ENCODE results near the gene PLEK. TPM values are rescaled to one million over a fixed set of nuclear protein-coding genes. Genes with fewer than 3 reads are reported as not detected.

PLEK gene
- total RNA-seq, 4 donors from 2014 or later, result 3.0 to 5.2 (median 4.6) TPM; not detected in 1

GRCh38 chr2:68363721-68364120 lies 1.4 kb upstream of the PLEK start:
- Histone ChIP-seq H3K36me3 (no peaks in the 10 kb centered on the region), H3K9me3 (no peaks in the 10 kb centered on the region), H3K4me3 (no peak overlapping the region), H3K4me1 (peaks cover 0 to 5% (median 0%) of the 10 kb centered on the region in 4 donors), H3K27ac (peak overlapping the region in 1 of 4 donors; percentile 59), H3K27me3 (no peaks in the 10 kb centered on the region)
- in situ Hi-C loops (cut with MboI; ENCODE audit: low pct_ligation_motif_present in 1 of 4, low pct_unique_long_range_greater_than_20kb in 1 of 4, low sequenced_read_pairs in 3 of 4), result loop anchor here in 1 of 4 donors (5.0 kb wide), 1 partner anchor 79 kb away; no protein-coding TSS in a partner anchor
- TF ChIP-seq EP300 (IDR thresholded peaks at IDR 0.05; ENCODE audit: low read depth) (no peak), POLR2A (IDR thresholded peaks at IDR 0.05) (no peak), POLR2AphosphoS5 (IDR thresholded peaks at IDR 0.05) (no peak)
- TF ChIP-seq, protein P1, sequence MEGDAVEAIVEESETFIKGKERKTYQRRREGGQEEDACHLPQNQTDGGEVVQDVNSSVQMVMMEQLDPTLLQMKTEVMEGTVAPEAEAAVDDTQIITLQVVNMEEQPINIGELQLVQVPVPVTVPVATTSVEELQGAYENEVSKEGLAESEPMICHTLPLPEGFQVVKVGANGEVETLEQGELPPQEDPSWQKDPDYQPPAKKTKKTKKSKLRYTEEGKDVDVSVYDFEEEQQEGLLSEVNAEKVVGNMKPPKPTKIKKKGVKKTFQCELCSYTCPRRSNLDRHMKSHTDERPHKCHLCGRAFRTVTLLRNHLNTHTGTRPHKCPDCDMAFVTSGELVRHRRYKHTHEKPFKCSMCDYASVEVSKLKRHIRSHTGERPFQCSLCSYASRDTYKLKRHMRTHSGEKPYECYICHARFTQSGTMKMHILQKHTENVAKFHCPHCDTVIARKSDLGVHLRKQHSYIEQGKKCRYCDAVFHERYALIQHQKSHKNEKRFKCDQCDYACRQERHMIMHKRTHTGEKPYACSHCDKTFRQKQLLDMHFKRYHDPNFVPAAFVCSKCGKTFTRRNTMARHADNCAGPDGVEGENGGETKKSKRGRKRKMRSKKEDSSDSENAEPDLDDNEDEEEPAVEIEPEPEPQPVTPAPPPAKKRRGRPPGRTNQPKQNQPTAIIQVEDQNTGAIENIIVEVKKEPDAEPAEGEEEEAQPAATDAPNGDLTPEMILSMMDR (IDR thresholded peaks at IDR 0.05), result no peak
- intact Hi-C loops (cut with DNase I; ENCODE audit: low total_unique reads), result no loop called here
- no peak for DNase-seq
- WGBS, 2 donors (ENCODE audit: low coverage in 1 of 2), result 87 to 92% methylated on average over 4 of the region's 4 CpGs

- 56 to 66% methylated on average over 4 of the region's 4 CpGs for WGBS, 2 donors (ENCODE audit: low coverage in 1 of 2)
- H3K27me3 ChIP-seq, result no peaks in the 10 kb centered on the region
- peak overlapping the region in 1 of 4 donors; percentile 28 for H3K4me3 ChIP-seq
- H3K4me1 ChIP-seq, result peaks cover 0 to 5% (median 0%) of the 10 kb centered on the region in 4 donors
- intact Hi-C loops (cut with DNase I; ENCODE audit: low total_unique reads) (no loop called here), in situ Hi-C loops (cut with MboI; ENCODE audit: low pct_ligation_motif_present in 1 of 4, low pct_unique_long_range_greater_than_20kb in 1 of 4, low sequenced_read_pairs in 3 of 4) (no loop called here)
- peak overlapping the region; percentile 47 to 65 (median 60) for H3K27ac ChIP-seq
- TF ChIP-seq EP300 (IDR thresholded peaks at IDR 0.05; ENCODE audit: low read depth) (no peak), POLR2A (IDR thresholded peaks at IDR 0.05) (no peak), POLR2AphosphoS5 (IDR thresholded peaks at IDR 0.05) (no peak)
- TF ChIP-seq, protein P1 (IDR thresholded peaks at IDR 0.05), result no peak
- no peaks in the 10 kb centered on the region for H3K36me3 ChIP-seq
- DNase-seq, result peak; percentile 46
- no peaks in the 10 kb centered on the region for H3K9me3 ChIP-seq
Observed at GRCh38 chr2:68366083-68366560, 1.0 kb downstream of the PLEK start.

DNA sequence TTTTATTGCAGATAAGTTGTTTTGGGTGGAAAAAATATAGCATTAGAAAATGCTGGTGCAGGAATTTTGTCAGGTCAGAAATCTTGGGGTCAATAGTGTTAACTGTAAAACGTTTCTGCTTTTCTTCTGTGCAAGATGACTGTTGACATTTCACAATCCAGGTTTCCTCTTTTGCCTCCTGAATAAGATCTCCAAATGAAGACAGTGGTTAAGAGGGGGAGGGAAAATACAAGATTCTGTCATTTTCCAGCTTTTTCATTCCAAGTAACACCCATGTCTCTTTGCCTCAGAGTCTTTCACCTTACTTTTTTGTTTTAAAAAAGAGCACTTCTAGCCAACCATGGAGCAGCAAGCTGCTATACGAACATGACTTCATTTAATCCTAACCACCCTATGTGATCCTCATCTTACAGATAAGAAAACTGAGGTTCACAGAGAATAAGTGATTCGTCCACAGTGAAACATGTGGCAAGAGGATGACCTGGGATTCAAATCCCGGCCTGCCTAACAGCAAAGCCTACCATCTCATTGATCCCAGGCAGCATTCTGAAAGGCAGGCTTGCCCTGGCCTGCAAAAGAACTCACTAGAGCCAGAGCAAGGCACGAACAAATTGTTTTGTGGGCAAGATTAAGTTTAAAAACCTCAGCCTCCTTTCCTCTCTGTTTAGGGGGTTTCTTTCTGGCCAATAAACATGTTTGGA lies 3.0 kb downstream of the PLEK start:
- TF ChIP-seq POLR2A (IDR thresholded peaks at IDR 0.05), result no peak
- TF ChIP-seq, protein P1 (IDR thresholded peaks at IDR 0.05), result no peak
- no peak for TF ChIP-seq POLR2AphosphoS5 (IDR thresholded peaks at IDR 0.05)
- TF ChIP-seq EP300 (IDR thresholded peaks at IDR 0.05; ENCODE audit: low read depth), result no peak
- Histone ChIP-seq H3K4me3 (no peak overlapping the region), H3K36me3 (no peaks in the 10 kb centered on the region), H3K9me3 (no peaks in the 10 kb centered on the region), H3K4me1 (peaks cover 0 to 5% (median 0%) of the 10 kb centered on the region in 4 donors), H3K27me3 (no peaks in the 10 kb centered on the region), H3K27ac (peak overlapping the region; percentile 30 to 45 (median 39))
- intact Hi-C loops (cut with DNase I; ENCODE audit: low total_unique reads), result no loop called here
- no peak for DNase-seq
- in situ Hi-C loops (cut with MboI; ENCODE audit: low pct_ligation_motif_present in 1 of 4, low pct_unique_long_range_greater_than_20kb in 1 of 4, low sequenced_read_pairs in 3 of 4), result no loop called here
- WGBS, 2 donors (ENCODE audit: low coverage in 1 of 2), result 52 to 59% methylated on average over 5 of the region's 5 CpGs

- Histone ChIP-seq H3K27me3 (no peaks in the 10 kb centered on the region), H3K4me1 (peaks cover 0 to 5% (median 0%) of the 10 kb centered on the region in 4 donors), H3K9me3 (no peaks in the 10 kb centered on the region), H3K36me3 (no peaks in the 10 kb centered on the region), H3K4me3 (no peak overlapping the region), H3K27ac (peak overlapping the region in 3 of 4 donors; percentile 30 to 45 (median 36))
- intact Hi-C loops (cut with DNase I; ENCODE audit: low total_unique reads) (no loop called here), in situ Hi-C loops (cut with MboI; ENCODE audit: low pct_ligation_motif_present in 1 of 4, low pct_unique_long_range_greater_than_20kb in 1 of 4, low sequenced_read_pairs in 3 of 4) (no loop called here)
- DNase-seq, result no peak
- 51 to 64% methylated on average over 5 to 6 of the region's 6 CpGs for WGBS, 2 donors (ENCODE audit: low coverage in 1 of 2)
- no peak for TF ChIP-seq POLR2A (IDR thresholded peaks at IDR 0.05)
- no peak for TF ChIP-seq EP300 (IDR thresholded peaks at IDR 0.05; ENCODE audit: low read depth)
- no peak for TF ChIP-seq POLR2AphosphoS5 (IDR thresholded peaks at IDR 0.05)
- TF ChIP-seq, protein P1 (IDR thresholded peaks at IDR 0.05), result no peak
Observed at GRCh38 chr2:68368654-68369336, 3.7 kb downstream of the PLEK start.

All from transverse colon (tissue), 4 donors.